Hindlimb muscle (tissue), 1 donor: ENCODE measurements around the gene TNS1. TPM values are rescaled to one million over a fixed set of nuclear protein-coding genes. Genes with fewer than 3 reads are reported as not detected.
"Not testable (repeated sequence)": the region's sequence is repeated elsewhere in the genome, so short reads cannot be mapped to it uniquely, and the experiment has no call there.

Experiments
- DNase-seq: peaks from one replicate; pipeline ENCODE4 v3.0.0-alpha.2; 2013
- polyA plus RNA-seq: library from polyadenylated mRNA; unstranded; fragments of 120-200 nt; gene quantifications from one replicate; pipeline ENCODE4 v1.2.1, GENCODE V29; 2013; ENCODE audit not compliant: insufficient read length

Gene TNS1
- polyA plus RNA-seq = 142 TPM

DNA sequence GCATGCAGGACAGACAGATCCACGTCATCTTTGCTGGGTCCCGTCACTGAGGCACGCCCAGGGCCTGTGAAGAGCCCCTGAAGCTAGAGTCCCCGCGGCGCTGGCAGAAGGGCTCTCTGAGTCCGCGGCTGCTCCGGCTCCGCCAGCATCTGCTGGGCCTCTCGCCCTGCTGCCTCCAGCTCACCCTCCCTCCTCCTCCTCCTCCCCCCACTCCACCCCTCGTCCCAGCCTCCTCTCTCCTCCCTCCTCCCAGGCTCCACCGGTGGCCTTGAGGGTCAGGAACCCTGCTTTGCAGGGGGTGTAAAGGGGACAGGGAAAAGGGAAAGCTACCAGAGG, at the start of gene TNS1:
TNS1 (minus strand) TSS at position 151 of the 336 bp plus-strand sequence; CDS start at position 28, 123 bp downstream.
- DNase-seq = no peak

DNA sequence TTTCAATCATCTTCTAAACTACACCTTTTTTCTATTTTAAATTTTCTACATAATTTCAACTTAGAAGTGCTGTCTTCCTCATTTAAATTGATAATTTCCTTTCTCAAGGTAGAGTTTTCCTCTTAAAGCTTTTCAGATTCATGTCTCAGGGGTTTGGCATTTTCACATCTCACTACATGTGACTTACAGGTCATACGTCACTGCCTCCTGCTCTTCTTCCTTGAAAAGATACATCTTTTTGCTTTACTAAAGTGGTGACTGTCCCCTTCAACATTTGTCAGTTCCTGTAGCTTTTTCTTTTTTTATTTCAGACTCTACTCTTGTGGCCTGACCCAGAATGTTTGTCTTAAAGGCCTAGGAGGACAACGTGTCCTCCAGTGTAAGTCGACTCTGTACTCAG, 49.1 kb upstream of the TNS1 start:
- no peak for DNase-seq

DNA sequence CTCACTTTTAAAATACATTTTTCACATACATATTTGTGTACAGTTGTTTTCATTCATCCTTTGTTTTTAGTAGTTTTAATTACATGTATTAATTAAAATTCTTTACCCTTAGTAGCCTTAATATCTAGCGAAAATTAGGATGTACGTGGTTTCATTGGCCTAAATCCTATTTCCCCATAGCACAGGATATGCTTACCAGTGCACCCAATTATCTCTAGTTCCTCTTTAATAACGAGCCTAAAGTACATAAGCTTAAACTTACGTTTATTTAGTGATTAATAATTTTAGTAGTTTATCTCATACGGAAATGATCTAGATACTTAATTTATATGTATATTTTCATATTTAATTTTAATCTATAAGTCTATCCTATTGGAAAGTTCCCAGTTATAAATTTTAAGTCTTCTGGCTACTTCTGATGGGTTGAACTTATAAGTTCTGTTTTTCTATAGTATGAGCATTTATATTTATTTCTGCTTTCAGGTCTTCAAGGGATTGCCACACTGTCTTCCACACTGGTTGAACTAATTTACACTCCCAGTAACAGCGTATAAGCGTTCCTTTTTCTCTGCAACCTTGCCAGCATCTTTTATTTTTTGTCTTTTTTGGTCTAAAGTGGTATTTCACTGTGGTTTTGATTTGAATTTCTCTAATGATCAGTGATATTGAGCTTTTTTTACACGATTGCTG, 44.9 kb upstream of the TNS1 start:
- no peak for DNase-seq

DNA sequence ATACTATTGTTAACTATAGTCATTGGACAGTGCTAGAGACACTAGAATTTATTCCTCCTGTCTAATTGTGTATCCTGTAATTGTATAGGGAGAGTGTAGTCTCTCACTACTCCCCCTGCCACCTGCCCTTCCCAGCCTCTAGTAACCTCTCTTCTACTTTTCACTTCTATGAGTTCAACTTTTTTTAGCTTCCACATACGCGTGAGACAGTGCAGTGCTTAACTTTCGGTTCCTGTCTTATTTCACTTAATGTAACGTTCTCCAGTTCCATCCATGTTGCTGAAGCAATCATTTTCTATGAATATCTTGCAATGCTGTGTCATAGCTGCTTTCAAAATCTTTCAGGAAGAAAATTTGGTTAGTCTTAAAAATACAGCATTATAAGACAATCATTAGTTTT, 43.4 kb upstream of the TNS1 start:
- no peak for DNase-seq

DNA sequence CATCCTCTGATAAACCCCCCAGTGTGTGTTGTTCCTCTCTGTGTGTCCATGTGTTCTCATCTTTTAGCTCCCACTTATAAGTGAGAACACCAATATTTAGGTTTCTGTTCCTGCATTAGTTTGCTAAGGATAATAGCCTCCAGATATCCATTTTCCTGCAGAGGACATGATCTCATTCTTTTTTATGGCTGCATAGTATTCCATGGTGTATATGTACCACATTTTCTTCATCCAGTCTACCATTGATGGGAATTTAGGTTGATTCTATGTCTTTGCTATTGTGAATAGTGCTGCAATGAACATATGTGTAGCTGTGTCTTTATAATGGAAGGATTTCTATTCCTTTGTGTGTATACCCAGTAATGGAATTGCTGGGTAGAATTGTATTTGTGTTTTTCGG, 41.8 kb upstream of the TNS1 start:
- not testable (repeated sequence) for DNase-seq

DNA sequence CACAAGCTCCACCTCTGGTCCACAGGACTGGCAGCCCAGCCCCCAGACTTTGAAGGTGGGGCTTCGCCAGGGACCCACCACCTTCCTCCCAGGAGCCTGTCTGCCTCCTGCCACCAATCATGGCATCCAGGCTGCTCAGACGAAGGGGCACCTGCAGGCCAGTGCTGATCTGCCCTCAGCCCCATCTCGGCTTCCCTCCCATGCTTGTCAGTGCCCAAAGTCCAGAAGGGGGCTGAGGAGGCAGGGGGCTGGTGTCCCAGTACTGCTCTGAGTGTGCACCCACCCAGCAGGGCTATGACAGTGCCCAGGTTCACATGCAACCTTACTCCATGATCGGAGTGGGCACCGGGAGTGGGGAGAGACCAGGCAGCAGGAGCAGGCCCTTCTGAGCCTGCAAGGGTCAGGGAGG, 40.9 kb upstream of the TNS1 start:
- DNase-seq = no peak

DNA sequence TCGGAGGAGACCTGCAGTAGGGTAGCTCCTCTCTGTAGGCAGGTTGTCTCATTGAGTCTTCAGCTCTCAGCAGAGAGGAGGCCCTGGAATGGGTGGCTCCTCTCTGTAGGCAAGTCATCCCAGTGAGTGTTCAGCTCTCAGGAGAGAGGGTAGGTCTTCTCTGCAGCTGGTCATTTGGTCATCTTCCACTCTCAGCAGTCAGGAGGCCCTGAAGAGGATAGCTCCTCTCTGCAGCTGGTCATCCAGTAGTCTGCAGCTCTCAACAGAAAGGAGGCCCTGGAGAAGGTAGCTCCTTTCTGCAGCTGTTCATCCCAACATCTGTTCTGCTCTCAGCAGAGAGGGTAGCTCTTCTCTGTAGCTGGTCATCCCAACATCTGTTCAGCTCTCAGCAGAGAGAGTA, 40.3 kb upstream of the TNS1 start:
- DNase-seq = no peak

DNA sequence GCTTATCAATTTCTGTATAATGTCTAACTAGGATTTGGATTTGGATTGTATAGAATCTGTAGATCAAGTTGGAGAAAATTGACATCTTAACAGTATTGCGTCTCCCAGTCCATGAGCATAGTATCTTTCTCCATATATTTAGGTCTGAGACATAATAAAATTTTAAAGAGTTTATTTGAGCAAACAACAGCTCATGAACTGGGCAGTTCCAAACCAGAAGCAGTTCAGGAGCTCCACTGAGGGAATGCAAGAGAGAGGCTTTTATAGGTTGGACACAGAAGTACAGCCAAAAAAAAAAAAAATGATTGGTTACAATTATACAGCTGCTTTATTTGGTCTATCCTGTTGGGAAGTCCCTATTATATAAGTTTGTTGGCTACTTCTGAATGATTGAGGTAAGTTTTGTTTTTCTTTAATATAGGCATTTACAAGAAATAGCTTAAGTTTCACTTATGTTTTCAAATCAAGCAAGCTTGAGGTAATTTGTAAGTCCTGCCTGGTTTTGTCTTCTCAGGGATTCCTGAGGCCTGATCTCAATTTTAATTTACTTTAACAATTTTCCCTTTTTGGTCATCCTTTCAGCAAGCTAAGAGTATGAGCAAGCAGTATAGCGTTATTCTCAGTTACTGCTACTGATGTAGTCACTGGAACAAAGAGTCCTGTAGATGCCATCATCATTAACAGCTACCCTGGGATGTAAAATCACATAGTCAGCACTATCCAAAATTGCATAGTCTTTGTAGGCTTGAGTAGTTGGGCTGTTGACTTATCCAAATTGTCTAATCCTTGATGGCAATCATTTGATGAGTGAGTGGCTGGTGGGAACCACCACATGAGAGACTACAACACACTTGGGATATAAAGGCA, 38.7 kb upstream of the TNS1 start:
- DNase-seq = no peak

DNA sequence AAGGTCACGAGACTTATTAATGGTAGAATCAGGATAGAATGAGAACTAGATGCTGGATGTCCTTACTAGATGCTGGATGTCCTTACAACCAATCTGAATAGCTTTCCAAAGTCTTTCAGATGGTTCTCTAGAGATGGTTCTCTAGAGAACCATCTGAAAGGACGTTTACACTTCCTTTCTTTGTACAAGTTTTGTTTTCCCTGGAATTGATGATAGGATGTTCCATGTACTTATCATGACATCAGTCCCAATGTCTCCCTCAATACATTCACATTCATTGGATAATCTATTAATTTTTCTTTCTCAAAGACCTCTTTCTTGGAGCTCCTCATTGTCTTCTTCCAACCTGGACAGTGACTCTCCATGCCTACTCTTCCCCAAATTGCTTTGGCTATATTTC, 38.1 kb upstream of the TNS1 start:
- no peak for DNase-seq

DNA sequence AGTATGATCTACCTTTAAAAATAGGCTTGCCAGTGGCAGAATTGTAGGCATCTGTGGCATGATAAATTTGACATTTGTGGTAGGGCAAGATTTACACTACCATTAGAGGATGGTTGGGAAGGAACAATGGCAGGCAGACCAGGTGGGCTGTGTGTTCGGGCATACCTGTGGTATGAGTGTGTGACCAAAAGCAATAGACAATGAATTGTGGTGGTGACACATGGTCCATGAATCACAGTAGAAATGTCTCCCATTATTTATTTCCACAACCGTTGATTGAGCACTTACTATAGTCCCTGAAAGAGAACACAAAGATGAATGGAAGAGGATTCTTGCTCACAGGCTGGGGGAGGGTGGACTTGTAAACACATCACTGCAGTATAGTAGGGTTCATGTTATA, 36.4 kb upstream of the TNS1 start:
- no peak for DNase-seq

DNA sequence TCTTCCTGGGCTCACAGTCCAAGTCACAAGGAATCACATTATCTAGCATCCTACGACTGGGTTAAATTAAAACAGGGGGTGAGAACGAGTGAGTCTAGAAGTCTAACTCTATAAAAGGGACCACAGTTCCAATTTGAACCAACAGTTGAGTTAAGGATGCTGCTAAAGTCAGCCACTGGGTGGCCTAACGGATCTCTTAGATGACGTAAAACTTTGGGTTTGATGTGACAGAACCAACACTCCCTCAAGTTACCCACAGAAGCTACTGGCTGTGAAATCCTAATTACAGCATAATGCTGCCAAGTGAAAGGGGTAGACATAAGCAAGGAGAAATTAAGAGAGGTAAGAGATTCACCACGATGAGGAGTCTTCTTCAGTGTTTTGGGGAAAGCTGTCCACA, 33.6 kb upstream of the TNS1 start:
- DNase-seq = no peak

DNA sequence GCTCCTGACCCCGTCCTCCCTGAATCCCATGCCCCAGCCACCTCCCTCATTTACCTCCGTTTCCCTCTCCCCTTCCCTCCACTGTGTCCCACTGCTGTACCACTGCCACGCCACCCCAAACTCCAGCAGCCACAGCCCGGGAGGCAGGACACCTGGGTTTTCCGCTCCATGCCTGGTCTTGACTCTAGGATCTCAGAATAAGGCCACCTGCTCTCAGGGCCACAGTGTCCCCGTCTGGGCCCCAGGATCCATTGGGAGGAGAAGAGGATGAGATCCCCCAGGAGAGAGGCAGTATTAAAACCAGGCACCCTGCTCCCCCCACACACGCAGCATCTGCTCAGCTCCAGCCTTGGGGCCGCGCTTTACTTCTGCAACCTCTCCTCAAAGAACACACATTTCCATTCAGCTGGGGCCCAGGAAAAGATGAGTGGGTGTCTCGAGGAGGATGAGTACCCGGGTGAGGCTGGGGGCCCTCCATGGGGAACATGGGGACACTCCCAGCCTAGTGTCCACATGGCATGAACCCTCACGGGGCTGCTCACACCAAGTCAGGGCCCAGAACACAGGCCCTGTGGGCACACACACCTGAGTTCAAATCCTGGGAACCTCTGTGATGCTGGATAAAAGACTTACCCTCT, 32.8 kb upstream of the TNS1 start:
- no peak for DNase-seq

DNA sequence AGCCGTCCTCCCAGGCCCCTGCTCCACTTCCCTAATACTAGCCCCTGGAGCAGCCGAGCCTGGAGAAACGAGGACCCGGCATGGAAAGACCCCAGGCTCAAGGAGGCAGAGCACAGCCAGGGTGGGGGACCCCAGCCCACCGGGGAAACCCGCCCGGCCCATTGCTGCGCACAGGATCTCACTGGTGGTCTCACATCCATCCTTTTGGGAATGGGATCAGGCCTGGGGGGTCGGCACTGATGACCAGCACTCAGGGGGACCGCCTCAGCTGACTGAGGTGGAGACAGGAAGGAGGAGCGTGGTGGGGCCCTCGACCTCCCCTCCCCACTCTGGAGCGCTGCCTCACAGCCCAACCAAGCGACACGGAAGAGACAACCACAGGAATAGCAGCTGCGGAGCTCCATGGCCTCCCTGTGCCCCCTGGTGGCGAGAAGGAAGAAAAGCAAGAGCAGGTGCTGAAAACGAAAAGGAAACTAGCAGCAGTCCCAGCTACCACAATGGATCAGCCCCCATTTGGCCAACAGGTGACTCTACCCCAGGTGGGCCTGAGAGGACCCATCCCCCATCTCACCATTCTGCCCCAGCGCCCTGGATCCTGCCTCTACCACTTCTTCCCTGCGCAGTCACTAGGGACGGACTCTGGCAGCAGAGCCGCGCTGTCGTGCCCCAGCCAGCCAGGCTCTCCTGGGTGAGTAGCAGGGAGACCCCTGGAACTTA, 31.9 kb upstream of the TNS1 start:
- peak; percentile 84 for DNase-seq

DNA sequence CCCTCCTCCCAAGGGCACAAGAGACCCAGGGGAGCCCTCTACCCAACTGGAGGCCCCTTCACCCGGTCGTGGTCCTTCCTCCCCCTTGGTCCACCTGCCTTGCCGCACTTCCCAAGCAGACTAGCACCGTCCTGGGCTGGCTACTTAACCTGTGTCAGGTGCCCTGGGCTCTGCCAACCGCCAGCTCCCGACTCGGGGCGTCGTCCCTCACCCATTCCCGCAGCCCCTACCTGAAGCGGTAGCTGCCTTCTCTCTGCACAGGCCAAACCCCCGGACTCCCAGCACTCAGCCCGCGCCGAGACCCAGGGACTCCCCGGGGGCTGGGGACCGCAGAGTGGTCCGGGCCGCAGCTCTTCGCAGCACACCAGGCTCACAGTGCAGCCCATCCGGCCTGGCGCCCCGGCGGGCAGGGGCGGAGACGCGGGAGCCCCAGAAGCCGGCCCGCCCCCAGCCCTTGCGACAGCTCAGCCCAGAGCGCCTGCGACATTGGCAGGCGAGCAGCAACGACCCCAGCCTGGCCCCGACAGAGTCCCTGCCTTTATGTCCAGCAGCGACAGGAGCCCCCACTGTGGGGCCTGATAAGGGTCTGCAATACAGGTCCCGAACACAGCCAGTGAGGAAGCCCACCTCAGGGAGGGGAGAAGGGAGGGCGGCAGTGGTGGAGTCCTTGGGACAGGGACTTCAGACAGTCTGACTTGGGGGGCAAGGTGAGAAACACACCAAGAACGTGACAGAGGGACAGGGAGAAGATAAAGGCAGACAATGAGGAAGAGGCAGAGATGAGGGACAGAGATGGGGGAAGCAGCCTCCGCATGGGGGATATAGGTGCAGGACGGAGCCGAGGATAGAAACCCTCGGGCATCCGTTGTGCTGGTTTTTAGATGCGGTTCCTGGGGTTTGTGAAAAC, 31.0 kb upstream of the TNS1 start:
- DNase-seq = no peak

DNA sequence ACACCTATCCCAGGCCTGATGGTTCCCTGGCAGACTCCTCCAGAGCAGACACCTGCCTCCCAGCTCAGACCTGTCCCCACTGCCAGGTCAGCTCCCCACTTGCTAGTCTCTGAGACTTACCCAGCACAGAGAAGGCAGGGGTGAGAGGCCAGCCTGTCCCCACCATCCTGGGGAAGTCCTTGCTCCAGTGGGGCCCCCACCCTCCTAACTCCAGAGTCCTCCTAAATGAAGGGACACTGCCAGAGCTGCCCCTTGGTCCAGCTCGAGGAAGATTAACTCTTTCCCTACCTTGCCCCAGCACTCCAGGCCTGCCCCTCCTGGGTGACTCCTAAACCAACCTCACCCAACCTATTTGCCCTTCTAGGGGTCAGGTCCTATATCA, 30.4 kb upstream of the TNS1 start:
- DNase-seq = no peak

DNA sequence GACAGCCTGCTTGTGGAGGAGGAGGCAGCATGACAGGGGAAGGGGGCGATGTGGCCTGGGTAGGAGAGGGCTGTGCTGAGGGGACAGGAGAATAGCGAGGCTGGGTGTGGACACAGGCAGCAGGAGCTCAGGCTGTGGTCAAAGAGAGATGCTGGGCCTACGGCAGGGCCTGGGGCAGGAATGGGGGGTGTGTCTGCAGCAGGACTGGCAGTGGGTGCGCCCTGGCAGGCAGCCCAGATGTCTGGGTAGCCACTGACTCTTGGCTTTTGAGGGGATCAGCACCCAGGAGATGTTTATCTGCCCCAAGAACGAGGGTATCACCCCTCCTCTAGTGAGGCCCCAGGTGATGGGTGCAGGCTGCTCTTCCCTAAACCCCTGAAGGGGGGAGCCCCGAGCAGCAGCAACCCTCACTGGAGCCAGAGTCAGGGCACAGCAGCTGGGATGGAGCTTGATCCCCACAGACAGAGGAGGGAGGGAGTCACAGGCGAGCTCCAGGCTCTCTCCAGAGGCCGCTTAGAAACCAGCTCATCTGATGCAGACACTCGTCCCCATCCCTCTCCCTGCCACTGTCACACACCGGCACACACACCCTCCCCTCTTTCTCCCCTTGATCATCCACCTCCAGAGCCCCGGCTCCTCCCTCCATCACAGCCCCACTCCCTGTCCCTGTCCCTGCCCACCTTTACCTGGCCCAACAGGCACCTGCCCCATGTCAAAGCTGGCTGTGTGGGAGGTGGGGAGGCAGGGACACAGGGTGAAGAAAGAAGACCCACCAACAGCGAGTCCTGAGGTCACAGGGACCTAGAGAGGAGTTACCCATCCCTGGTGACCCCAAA, 29.8 kb upstream of the TNS1 start:
- DNase-seq = no peak

DNA sequence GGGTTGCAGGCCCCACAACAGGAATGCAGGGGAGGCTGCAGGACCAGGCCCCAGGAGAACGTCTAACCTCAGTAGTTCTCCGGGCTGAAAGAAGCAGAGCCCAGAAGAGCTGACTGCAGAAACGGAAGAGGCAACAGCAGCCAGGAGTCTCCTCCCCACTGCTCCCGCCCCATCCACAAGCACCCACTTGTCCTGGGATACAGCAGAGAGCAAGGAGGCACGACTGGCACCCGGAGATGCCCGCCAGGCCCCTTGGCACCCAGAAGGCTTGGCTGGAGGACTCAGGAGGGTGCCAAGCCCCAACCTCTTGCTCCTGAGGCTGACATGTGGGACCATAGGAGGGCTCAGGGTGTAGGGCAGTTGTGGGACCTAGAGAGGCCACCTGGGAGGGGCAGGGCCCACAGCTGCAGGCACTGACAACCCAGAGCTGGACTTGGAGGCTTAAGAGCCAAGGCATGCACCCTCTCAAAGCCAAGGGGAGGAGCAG, 29.0 kb upstream of the TNS1 start:
- DNase-seq = no peak

DNA sequence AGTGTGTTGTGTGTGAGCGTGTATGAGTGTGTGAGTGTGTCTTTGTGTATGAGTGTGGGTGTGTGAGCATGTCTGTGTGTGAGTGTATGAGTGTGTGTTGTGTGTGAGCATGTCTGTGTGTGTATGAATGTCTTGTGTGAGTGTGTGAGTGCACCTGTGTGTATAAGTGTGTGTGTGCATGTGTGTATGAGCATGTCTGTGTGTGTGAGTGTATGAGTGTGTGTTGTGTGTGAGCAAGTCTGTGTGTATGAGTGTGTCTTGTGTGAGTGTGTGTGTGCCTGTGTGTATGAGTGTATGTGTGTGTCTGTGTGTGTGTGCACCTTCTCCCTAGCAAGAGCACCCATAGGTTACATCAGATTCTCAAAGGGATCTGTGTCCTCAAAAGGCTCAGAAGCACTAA, 28.5 kb upstream of the TNS1 start:
- no peak for DNase-seq

DNA sequence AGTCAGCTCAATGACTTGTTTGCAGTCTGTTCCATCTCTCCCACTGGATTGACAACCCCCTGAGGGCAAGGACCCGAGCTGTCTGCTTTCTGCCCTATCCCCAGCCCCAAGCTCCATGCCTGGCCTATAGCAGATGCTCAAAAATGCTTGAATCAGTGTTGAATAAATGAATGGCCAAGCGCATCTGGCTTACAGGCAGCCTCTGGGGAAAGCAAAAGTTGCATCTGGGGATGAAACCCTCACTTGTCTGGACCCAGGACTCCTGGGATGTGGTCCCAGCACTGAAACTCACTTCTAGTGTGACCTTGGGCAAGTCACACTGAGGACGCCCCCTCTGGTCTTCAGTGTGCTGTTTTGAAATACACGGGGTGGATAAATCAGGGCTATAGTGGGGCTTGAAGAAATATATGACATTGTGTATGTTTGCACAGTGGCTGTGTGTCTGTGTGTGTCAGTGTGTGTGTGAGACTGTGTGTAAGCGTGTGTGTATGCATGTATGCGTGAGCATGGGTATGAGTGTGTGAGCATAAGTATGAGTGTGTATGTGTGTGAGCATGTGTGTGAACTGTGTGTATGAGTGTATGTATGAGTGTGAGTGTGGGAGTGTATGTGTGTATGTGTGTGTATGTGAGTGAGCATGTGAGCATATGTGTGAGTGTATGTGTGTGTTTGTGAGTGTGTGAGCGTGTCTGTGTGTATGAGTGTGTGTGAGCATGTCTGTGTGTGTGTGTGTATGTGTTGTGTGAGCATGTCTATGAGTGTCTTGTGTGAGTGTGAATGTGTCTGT, 27.8 kb upstream of the TNS1 start:
- no peak for DNase-seq
